T-helper 2 cell (primary cell): Measurements from ENCODE around the gene TMEM167B.
A peak's percentile ranks its signal among the peaks of the same experiment; 100 is the strongest.
"Not testable (repeated sequence)": the region's sequence is repeated elsewhere in the genome, so short reads cannot be mapped to it uniquely, and the experiment has no call there.

Experiments
- DNase-seq, 5 experiments: peaks; one replicate each; pipeline versions ENCODE4 v3.0.0 to v3.0.0-alpha.2; 2012 to 2022
- total RNA-seq, 2 donors: gene quantifications; one replicate each; lab custom pipeline; 2026; lab: John Stamatoyannopoulos, UW

Gene TMEM167B
- 87.4 to 92.6 reads per million in 2 donors for total RNA-seq

- peak; percentile 63 to 96 (median 81) for DNase-seq
These were observed at the start of gene TMEM167B for GRCh38 chr1:109090196-109091077. TMEM167B (plus strand) TSS chr1:109090764; CDS start chr1:109090873, 109 bp downstream.

GRCh38 chr1:109040989-109041620 is 49.5 kb upstream of the TMEM167B start:
- peak in 2 of 5 experiments; percentile 11 to 49 for DNase-seq

GRCh38 chr1:109041621-109042468 is 48.7 kb upstream of the TMEM167B start, which contains the start of gene WDR47:
WDR47 (minus strand) TSS chr1:109042102; CDS start chr1:109023512, 18,590 bp downstream.
- DNase-seq: peak; percentile 90 to 99 (median 96)

- DNase-seq: no peak
These were observed 45.0 kb upstream of the TMEM167B start for GRCh38 chr1:109045595-109045994.

GRCh38 chr1:109046671-109047070 is 43.9 kb upstream of the TMEM167B start:
- DNase-seq: no peak

- DNase-seq: no peak
These were observed 43.2 kb upstream of the TMEM167B start for GRCh38 chr1:109047339-109047738.

- no peak for DNase-seq
These were observed 42.2 kb upstream of the TMEM167B start for GRCh38 chr1:109048335-109048734.

GRCh38 chr1:109050228-109050995 is 40.2 kb upstream of the TMEM167B start:
- DNase-seq: no peak

- DNase-seq: not testable (repeated sequence)
These were observed 38.4 kb upstream of the TMEM167B start for GRCh38 chr1:109052145-109052544.

GRCh38 chr1:109056064-109056463 is 34.5 kb upstream of the TMEM167B start:
- no peak for DNase-seq

- DNase-seq: no peak
These were observed 31.5 kb upstream of the TMEM167B start for GRCh38 chr1:109059026-109059425.

GRCh38 chr1:109060707-109061106 is 29.9 kb upstream of the TMEM167B start:
- no peak for DNase-seq

- DNase-seq: no peak
These were observed 29.4 kb upstream of the TMEM167B start for GRCh38 chr1:109061183-109061582.

GRCh38 chr1:109065137-109065536 is 25.4 kb upstream of the TMEM167B start:
- no peak for DNase-seq

GRCh38 chr1:109067883-109068282 is 22.7 kb upstream of the TMEM167B start:
- DNase-seq: no peak

- DNase-seq: no peak
These were observed 21.3 kb upstream of the TMEM167B start for GRCh38 chr1:109069294-109069693.

- DNase-seq: peak; percentile 70 to 93 (median 78)
These were observed 14.8 kb upstream of the TMEM167B start, which contains the start of gene TAF13 for GRCh38 chr1:109075531-109076490. TAF13 (minus strand) TSS chr1:109076003; CDS start chr1:109075947, 56 bp downstream.

GRCh38 chr1:109078317-109078716 is 12.2 kb upstream of the TMEM167B start:
- no peak for DNase-seq

GRCh38 chr1:109079240-109079622 is 11.3 kb upstream of the TMEM167B start:
- DNase-seq: no peak

- DNase-seq: no peak
These were observed 10.0 kb upstream of the TMEM167B start for GRCh38 chr1:109080441-109081082.
